ENCODE data around the gene LDAH.

LDAH gene

GRCh38 chr2:20771299-20771698, 51.6 kb downstream of the LDAH start:
- DNase-seq = no peak

DNA sequence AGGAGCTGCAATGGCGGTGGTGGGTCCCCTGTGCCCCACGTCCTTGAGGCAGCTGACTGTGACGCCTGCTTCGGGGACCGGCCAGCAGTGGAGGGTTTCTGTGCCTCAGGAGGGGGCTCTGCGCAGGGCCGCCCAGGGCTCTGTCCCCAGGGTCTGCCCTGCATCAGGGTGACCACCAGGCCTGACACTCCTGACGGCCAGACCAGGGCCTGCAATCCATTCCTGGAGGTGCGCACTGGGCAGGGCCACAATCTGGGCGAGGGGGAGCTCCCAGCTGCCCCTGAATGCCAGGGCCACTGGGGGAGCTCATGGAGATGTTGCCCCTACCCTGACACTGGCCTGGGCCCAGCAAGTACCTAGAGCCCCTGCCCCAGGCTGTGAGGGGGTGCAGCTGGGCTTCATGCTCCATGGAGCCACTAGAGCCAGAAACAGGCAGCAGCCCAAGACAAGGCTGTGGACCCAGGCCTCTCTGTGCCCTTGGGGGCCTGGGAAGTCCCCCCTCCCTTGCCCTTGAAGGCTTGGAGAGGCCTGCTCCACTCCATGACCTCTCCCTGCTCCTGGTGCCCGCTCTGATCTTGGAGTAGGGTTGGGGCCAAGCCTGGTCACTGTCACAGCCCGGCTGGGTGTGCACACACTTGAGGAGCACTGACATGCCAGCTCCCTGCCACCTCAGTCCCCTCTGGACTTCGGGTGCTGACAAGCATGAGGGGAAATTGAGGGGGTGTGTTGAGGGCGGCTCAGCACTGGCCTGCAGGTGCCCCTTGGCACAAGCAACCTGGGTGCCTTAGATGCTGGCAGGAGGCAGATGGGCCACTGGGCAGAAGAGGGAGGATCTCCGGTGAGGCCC, 55.9 kb downstream of the LDAH start:
- no peak for DNase-seq

- no peak for DNase-seq
Measured at GRCh38 chr2:20766213-20766612, 56.7 kb downstream of the LDAH start.

GRCh38 chr2:20762945-20763683, 59.8 kb downstream of the LDAH start:
- DNase-seq = no peak

GRCh38 chr2:20759487-20759886, 63.4 kb downstream of the LDAH start:
- DNase-seq = no peak

- no peak for DNase-seq
Measured at GRCh38 chr2:20758997-20759396, 63.9 kb downstream of the LDAH start.

DNA sequence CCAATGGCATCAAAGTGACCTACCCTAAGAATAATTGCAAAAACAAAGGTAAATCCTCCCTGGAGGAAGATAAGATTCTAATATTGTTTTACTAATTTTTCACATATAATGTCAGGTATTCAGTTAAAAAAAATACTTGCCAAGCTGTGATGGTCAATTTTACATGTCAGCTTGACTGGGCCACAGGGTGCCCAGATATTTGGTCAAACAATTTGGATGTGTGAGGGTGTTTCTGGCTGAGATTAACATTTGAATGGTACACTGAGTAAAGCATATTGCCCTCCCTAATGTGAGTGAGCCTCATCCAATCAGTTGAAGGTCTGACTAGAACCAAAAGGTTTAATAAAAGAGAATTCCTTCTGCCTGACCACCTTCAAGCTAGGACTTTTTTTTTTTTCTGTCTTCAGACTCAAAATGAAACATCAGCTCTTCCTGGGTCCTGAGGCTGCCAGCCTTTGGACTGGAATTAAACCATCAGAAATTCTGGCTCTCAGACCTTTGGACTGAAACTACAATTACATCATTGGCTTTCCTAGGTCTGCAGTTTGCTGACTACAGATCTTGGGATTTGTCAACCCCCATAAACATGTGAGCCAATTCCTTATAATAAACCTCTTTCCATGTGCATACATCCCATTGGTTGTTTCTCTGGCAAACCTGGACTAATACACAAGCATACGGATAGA, 65.4 kb downstream of the LDAH start:
- no peak for DNase-seq

- no peak for DNase-seq
Measured at GRCh38 chr2:20755132-20755800, 67.6 kb downstream of the LDAH start.

- DNase-seq = no peak
Measured at GRCh38 chr2:20752293-20752692, 70.6 kb downstream of the LDAH start.

DNA sequence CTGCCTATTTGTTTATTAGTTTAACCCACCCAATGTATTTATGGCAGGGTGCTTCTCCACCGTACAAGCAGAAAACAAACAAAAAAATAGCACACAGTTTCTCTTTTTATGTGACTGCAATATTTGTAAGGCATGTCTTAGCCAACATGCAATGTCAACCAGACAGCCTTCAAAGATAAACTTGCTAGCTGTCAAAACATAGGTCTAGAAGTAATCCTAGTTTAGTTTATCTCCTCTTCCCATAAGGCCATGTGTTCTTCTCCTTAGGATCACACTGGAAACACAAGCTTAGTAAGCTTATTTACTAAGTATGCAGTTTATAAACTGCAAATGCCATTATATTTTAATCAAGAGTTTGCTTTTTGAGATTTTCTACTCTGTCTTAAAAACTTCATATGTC, 75.6 kb downstream of the LDAH start:
- no peak for DNase-seq

DNA sequence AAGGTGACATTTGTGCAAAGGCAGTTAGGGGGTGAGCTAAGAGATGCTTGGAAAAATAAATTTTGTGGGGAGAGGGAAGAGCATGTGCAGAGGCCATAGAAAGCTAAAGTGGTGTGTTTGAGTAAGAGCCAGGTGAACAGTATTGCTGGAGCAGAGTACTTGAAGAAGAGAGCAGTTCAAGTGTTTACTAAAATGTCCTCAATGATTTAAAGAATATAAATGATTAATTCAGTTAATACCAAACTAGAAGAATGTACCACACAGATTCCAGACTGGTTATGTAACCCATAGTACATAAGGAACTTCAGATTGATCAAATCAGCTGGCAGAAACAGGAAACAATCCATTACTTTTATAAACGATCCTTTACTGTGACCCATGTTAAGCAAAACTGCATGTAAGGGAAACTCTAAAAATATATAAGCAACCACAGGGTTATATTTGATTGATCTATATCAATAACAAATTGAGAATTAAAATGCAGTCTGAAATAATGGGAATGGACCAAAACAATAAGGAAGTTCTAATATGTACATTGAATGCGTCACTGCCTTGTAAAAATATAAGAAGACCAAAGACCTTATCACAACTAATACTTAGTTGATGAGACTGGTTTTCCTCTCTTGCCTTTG, 76.9 kb downstream of the LDAH start:
- no peak for DNase-seq

DNA sequence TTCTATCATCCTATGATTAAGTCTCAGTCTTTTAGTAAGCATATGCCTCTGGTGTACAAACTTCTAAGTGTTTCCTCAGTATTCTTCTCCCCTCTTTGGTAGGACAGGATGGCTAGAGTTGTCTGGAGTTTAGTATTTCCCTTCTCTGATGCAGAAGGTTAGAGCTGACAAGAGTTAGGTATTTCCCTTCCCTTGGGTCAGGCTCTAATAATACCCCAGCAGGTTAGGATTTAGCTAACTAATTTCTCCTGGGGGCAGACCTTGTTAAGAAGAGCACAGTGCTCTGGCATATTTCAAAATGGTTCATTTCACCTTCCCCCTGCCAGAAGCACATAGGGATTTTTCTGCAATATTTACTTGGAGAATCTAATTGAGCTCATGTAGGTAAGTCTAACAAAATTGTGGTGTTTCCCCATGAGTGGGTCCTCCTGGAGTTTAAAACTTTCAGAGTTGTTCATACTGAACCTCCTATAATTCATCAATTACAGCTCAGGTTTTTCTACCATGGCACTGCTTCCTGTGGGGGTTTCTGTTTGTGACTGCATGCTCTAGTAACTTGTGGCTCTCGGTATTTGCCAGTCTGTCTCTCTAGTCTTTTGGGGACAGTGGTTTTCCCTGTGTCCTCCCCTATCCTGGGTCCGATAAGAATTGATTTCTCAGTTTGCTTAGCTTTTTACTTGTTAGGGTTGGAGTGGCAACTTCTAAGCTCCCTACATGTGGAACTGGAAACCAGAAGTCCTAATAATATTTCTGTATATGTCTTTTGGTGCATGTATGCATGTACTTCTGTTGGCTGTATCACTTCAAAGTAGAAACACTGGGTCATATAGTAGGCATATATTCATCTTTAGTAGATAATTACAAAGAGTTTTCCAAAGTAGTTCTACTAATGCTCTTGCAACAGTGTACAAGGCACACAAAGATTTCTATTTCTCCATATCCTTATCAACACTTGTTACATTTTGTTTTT, 78.2 kb downstream of the LDAH start:
- no peak for DNase-seq

GRCh38 chr2:20738772-20739171, 84.1 kb downstream of the LDAH start:
- DNase-seq = no peak

- no peak for DNase-seq
Measured at GRCh38 chr2:20737505-20737904, 85.4 kb downstream of the LDAH start.

DNA sequence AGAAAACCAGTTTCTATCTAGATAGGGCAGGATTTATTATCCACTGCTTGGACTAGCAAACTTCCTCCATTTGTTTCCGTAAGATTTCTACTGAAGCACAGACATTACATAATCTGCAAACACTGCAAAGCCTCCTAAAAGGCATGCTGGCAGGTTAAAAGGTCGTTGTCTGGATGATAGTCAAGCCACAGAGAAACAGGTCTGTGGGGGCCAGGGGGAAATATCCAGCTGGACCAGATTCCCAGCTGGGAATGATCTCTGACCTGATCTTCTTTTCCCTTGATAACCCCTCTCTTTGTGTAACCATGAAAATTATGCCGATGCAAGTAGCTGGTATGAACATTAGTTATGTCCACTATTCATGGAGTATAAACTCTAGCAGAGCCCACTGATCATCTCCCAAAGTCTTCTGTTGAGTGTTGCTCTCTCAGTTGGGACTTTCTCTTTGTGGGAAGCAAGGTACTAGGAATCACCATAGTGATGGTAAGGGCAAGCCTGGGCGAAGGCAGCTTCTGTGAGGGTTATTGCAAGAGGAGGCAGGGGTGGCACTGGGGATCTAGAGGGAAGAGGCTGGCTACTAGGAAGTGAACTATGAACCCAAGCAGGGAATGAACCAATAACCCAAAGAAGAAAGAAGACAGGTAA, 94.7 kb downstream of the LDAH start:
- no peak for DNase-seq

- no peak for DNase-seq
Measured at GRCh38 chr2:20726913-20727312, 96.0 kb downstream of the LDAH start.

GRCh38 chr2:20725782-20726181, 97.1 kb downstream of the LDAH start:
- DNase-seq = no peak

DNA sequence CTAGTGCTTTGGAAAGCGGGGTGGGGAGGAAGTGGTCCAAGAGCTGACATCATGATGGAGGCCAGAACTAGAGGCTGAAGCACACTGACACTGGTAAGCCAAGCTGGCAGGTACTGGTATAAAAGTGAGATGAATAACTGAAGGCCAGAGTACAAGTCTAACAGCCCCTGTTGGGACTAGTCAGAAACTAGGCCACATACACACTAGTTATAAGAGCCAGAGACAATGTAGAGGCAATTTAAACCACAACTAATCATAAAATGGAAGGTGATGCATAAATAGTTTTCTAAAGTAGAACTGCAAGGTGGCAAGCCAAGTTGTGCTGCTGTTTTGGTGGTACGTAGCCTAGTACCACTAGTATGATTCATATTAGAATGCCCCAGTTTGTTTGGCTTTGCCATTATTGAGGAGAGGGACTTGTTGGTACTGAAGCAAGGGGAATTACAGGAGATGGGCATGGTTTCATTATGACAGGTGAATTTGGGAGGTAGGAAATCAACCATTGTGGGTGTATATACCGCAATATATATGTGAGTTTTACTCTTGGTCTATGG, 98.3 kb downstream of the LDAH start:
- no peak for DNase-seq

GRCh38 chr2:20723543-20723942, 99.4 kb downstream of the LDAH start:
- no peak for DNase-seq

DNA sequence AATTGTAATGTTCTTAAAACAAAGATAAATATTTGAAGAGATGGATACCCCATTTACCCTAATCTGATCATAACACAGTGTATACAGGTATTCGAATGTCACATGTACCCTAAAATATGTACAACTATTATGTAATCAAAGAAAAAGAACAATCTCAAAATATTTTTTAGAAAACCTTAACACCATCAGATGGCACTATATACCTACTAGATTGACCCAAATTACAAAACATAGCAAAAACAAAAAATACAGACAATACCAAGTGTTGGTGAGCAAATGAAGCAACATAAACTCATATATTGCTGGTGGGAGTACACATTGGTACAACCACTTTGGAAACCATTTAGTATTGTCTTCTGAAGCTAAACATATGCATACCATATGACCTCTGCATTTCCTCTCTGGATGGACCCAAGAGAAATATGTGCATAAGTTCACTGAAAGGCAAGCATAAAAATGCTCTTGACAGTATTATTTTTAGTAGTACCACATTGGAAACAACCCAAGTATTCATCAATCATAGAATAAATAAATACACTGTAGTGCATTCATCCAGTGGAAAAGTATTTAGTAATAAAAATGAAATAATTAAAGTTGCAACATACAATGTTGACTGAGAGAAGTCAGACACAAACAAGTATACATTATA, 100.2 kb downstream of the LDAH start:
- DNase-seq = no peak

All from activated CD8-positive, alpha-beta memory T cell treated with anti-CD3 and anti-CD28 coated beads, Interleukin-2, amount 50 U/mL, for 4 hours (primary cell).